ENCODE data around the gene AZU1. TPM values are rescaled to one million over a fixed set of nuclear protein-coding genes. Genes with fewer than 3 reads are reported as not detected.

Gene AZU1
- total RNA-seq, 1 experiment from 2014 or later, result not detected

DNA sequence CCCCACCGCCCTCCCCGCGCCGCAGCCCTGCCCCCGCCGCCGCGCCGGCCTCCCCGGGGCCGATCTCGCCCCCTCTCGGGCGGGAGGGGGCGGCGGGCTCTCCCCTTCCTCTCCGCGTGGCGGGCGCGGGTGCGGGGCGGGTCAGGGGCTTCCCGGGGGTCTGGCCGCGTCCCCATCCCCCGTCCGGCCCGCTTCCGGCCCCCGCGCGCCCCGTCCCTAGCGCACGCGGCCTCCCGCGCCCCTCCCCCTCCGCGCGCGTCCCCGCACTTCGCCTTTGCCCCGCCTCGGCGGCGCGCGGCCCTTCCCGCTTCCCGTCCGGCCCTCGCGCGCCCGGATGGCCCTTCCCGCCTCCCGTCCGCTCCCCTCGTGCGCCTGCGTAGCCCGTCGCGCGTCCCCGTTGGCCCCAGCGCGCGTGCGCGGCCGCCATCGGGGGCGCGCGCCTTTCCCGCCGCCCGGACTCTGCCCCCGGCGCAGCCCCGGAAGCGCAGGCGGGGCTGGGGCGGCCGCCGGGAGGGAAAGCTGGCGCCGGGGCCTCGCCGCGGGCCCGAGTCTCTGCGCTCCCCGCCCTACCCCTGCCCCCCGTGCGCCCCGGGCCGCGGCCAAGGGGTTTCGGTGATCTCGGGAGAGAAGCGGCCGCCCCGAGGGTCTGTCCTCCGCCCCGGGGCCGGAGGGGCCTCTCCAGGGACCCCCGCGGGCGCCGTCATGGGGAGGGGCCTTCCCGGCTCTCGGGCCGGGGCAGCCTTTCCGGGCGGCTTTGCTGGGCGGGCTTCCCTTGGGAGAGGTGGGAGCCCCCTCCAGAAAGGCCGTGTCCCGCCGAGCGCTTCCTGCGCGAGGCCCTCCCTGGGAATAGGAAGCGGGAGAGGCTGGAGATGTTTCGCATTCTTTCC, 29.9 kb upstream of the AZU1 start:
- POLR2A ChIA-PET (ENCODE audit: low non-redundant PET), result interaction anchor here (0.5 to 0.6 kb wide), 2 partner anchors 9 to 117 kb away, joined by 3 to 4 read pairs; no protein-coding TSS in a partner anchor
- BruUV-seq (replicated peaks), result no TSS peak
- Histone ChIP-seq H3K9me3 (ENCODE audit: low read depth, low read length, poor library complexity, severe bottlenecking) (no peaks in the 10 kb centered on the region), H3K36me3 (ENCODE audit: insufficient read depth, low read length, poor library complexity, severe bottlenecking) (peaks cover 34% of the 10 kb centered on the region), H3K4me1 (ENCODE audit: insufficient read depth, low read length, poor library complexity, severe bottlenecking) (peaks cover 48% of the 10 kb centered on the region), H3K27me3 (replicated peaks; ENCODE audit: insufficient read depth, low read depth, low read length, poor library complexity) (no peaks in the 10 kb centered on the region), H3K27ac (ENCODE audit: low read depth, low read length, poor library complexity, severe bottlenecking) (peak overlapping the region; percentile 99), H3K4me3 (ENCODE audit: low read depth, low read length, poor library complexity, severe bottlenecking) (peak overlapping the region; percentile 99)
- intact Hi-C loops (cut with micrococcal nuclease; ENCODE audit: unreplicated experiment), result no loop called here
- no peak for TF ChIP-seq EZH2 (IDR thresholded peaks at IDR 0.05; ENCODE audit: borderline replicate concordance, low read depth, low read length, poor library complexity, severe bottlenecking)
- TF ChIP-seq, protein P1, sequence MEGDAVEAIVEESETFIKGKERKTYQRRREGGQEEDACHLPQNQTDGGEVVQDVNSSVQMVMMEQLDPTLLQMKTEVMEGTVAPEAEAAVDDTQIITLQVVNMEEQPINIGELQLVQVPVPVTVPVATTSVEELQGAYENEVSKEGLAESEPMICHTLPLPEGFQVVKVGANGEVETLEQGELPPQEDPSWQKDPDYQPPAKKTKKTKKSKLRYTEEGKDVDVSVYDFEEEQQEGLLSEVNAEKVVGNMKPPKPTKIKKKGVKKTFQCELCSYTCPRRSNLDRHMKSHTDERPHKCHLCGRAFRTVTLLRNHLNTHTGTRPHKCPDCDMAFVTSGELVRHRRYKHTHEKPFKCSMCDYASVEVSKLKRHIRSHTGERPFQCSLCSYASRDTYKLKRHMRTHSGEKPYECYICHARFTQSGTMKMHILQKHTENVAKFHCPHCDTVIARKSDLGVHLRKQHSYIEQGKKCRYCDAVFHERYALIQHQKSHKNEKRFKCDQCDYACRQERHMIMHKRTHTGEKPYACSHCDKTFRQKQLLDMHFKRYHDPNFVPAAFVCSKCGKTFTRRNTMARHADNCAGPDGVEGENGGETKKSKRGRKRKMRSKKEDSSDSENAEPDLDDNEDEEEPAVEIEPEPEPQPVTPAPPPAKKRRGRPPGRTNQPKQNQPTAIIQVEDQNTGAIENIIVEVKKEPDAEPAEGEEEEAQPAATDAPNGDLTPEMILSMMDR (conservative IDR thresholded peaks at IDR 0.05; ENCODE audit: low read depth, low read length), result no peak
- CTCF ChIA-PET, result no interaction called here
- peak; percentile 96 for DNase-seq (ENCODE audit: low spot score)

DNA sequence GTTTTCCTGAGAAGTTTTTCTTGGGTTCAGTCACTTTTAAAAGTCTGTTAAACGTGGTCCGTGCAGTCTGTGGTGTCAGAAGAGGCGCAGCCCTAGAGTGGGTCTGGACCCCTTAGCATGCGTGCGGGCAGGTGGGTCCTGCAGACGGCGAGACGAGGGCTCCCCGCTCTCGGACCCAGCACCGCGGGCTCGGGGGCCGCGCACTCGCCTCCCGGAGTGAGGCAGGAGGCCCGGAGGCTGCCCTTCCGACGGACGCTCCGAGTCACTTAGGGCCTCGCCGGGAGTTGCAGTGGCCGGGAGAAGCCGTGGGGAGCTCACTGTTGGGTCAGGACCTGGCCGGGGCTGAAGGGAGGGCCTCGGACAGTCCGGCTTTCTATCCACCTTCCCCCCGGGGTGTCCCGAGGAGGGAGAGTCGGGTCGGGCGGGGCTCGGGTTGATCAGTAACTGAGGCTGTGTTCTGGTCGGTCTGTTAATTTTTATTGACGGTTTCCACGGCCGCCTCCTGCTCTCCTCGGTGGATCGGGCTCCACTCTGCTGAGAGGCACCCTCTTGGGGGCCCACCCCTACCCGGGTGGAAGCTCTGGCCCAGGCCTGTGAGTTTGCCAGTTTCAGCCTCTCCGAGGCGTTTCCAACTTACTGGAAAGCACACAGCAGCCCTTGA, 29.1 kb upstream of the AZU1 start:
- ChIA-PET CTCF (interaction anchor here (1.0 kb wide), 1 partner anchor 64 kb away, joined by 3 read pairs; no protein-coding TSS in a partner anchor), POLR2A (ENCODE audit: low non-redundant PET) (interaction anchor here (0.5 to 0.6 kb wide), 2 partner anchors 9 to 118 kb away, joined by 3 to 4 read pairs; no protein-coding TSS in a partner anchor)
- Histone ChIP-seq H3K9me3 (ENCODE audit: low read depth, low read length, poor library complexity, severe bottlenecking) (no peaks in the 10 kb centered on the region), H3K4me3 (ENCODE audit: low read depth, low read length, poor library complexity, severe bottlenecking) (peak overlapping the region; percentile 99), H3K27me3 (replicated peaks; ENCODE audit: insufficient read depth, low read depth, low read length, poor library complexity) (no peaks in the 10 kb centered on the region), H3K27ac (ENCODE audit: low read depth, low read length, poor library complexity, severe bottlenecking) (peak overlapping the region; percentile 99), H3K4me1 (ENCODE audit: insufficient read depth, low read length, poor library complexity, severe bottlenecking) (peaks cover 56% of the 10 kb centered on the region), H3K36me3 (ENCODE audit: insufficient read depth, low read length, poor library complexity, severe bottlenecking) (peaks cover 39% of the 10 kb centered on the region)
- no peak for TF ChIP-seq EZH2 (IDR thresholded peaks at IDR 0.05; ENCODE audit: borderline replicate concordance, low read depth, low read length, poor library complexity, severe bottlenecking)
- TF ChIP-seq, protein P1 (conservative IDR thresholded peaks at IDR 0.05; ENCODE audit: low read depth, low read length), result no peak
- no TSS peak for BruUV-seq (replicated peaks)
- DNase-seq (ENCODE audit: low spot score), result no peak
- intact Hi-C loops (cut with micrococcal nuclease; ENCODE audit: unreplicated experiment), result no loop called here

- TF ChIP-seq, protein P1 (conservative IDR thresholded peaks at IDR 0.05; ENCODE audit: low read depth, low read length), result peak; percentile 21; the same call in 1 of the 2 replicates
- TF ChIP-seq EZH2 (IDR thresholded peaks at IDR 0.05; ENCODE audit: borderline replicate concordance, low read depth, low read length, poor library complexity, severe bottlenecking), result no peak
- H3K9me3 ChIP-seq (ENCODE audit: low read depth, low read length, poor library complexity, severe bottlenecking), result no peaks in the 10 kb centered on the region
- ChIA-PET CTCF (interaction anchor here (0.6 to 1.0 kb wide), 2 partner anchors 65 to 304 kb away, joined by 3 to 4 read pairs; no protein-coding TSS in a partner anchor), POLR2A (ENCODE audit: low non-redundant PET) (no interaction called here)
- peaks cover 59% of the 10 kb centered on the region for H3K4me1 ChIP-seq (ENCODE audit: insufficient read depth, low read length, poor library complexity, severe bottlenecking)
- no peaks in the 10 kb centered on the region for H3K27me3 ChIP-seq (replicated peaks; ENCODE audit: insufficient read depth, low read depth, low read length, poor library complexity)
- H3K36me3 ChIP-seq (ENCODE audit: insufficient read depth, low read length, poor library complexity, severe bottlenecking), result peaks cover 47% of the 10 kb centered on the region
- peak overlapping the region; percentile 99 for H3K27ac ChIP-seq (ENCODE audit: low read depth, low read length, poor library complexity, severe bottlenecking)
- no TSS peak for BruUV-seq (replicated peaks)
- intact Hi-C loops (cut with micrococcal nuclease; ENCODE audit: unreplicated experiment), result no loop called here
- DNase-seq (ENCODE audit: low spot score), result peak; percentile 72
- peak overlapping the region; percentile 99 for H3K4me3 ChIP-seq (ENCODE audit: low read depth, low read length, poor library complexity, severe bottlenecking)
Observed at GRCh38 chr19:799076-799881, 28.4 kb upstream of the AZU1 start.
